HCT116 (cell line): ENCODE results near the gene ZNF532. TPM values are rescaled to one million over a fixed set of nuclear protein-coding genes. Genes with fewer than 3 reads are reported as not detected.

Source experiments
- ATAC-seq: fragments of 200-7000 bp; cut with Tn5 transposase; 2 replicates; pipeline ENCODE4 v1.9.1; 2020; ENCODE audit warnings: mild to moderate bottlenecking, moderate library complexity
- BruUV-seq: library from RNA; stranded (reverse); fragments of 400-500 nt; replicated peaks from 2 replicates; lab custom pipeline; 2021; lab: Mats Ljungman, UMichigan
- CTCF ChIA-PET: fragments of 300-600 bp; sonication (Branson Sonifier 250); formaldehyde crosslinking; loops from one replicate; lab custom pipeline; 2021; ENCODE audit warnings: antibody characterized with exemption; lab: Charles Lee
- POLR2A ChIA-PET: fragments of 300-600, 350-600 bp; sonication (Branson Sonifier 250); formaldehyde crosslinking; loops from one replicate; lab custom pipeline; 2021; ENCODE audit warnings: antibody characterized with exemption; lab: Charles Lee
- RAD21 ChIA-PET, 2 experiments: fragments of 300-600 bp; sonication (Branson Sonifier 250); formaldehyde crosslinking; loops; one replicate each; lab custom pipeline; 2023; ENCODE audit warnings: low total read pairs in 2 of 2; ENCODE audit not compliant: uncharacterized antibody in 2 of 2, unreplicated experiment in 2 of 2, low non-redundant PET in 1 of 2; lab: Charles Lee
- DNase-seq: peaks from one replicate; pipeline ENCODE4 v3.0.0-alpha.2; 2010; ENCODE audit warnings: low read depth, low spot score
- H2AFZ ChIP-seq: fragments of 200-600 bp; shearing (Covaris generic), sonication (generic); 2 replicates; pipeline ENCODE4 v1.6.1; 2017; ENCODE audit warnings: low read depth, mixed run types, mixed read lengths, antibody characterized with exemption, low read length; ENCODE audit not compliant: poor library complexity, severe bottlenecking
- H3K27ac ChIP-seq: 2 replicates; pipeline ENCODE4 v1.5.1; 2012; ENCODE audit warnings: low read depth, low read length
- H3K27me3 ChIP-seq: fragments of 200-600 bp; sonication (generic); 2 replicates; pipeline ENCODE4 v1.6.1; 2016; ENCODE audit warnings: mixed run types, low read length, mixed read lengths; ENCODE audit not compliant: insufficient read depth
- H3K36me3 ChIP-seq, 2 experiments: fragments of 200-500 bp in 1 of 2; fragments of 200-600 bp in 1 of 2; sonication (Bioruptor generic) in 1 of 2; sonication (generic) in 1 of 2; 2 replicates each; pipeline versions ENCODE4 v1.5.1 to v1.6.1; 2014 to 2016; ENCODE audit warnings: low read length in 2 of 2, inconsistent platforms in 1 of 2, mixed read lengths in 1 of 2, mixed run types in 1 of 2; ENCODE audit not compliant: insufficient read depth in 2 of 2, control insufficient read depth in 1 of 2
- H3K4me1 ChIP-seq, 2 experiments: fragments of 200-600 bp in 1 of 2; sonication (generic) in 1 of 2; 2 replicates each; pipeline versions ENCODE4 v1.5.1 to v1.6.1; 2012 to 2017; ENCODE audit warnings: low read length in 2 of 2, inconsistent platforms in 1 of 2, mild to moderate bottlenecking in 1 of 2, mixed read lengths in 1 of 2, mixed run types in 1 of 2, moderate library complexity in 1 of 2; ENCODE audit not compliant: insufficient read depth in 2 of 2, control insufficient read depth in 1 of 2
- H3K4me2 ChIP-seq: fragments of 200-600 bp; sonication (generic); 2 replicates; pipeline ENCODE4 v1.6.1; 2017; ENCODE audit warnings: mixed run types, low read length, mixed read lengths
- H3K4me3 ChIP-seq, 2 experiments: fragments of 200-600 bp in 1 of 2; sonication (generic) in 1 of 2; replicated peaks in 1 of 2; 2 replicates each; pipeline ENCODE4 v1.5.1; 2011 to 2016; ENCODE audit warnings: low read length in 2 of 2, control low read depth in 1 of 2, low read depth in 1 of 2, mild to moderate bottlenecking in 1 of 2, mixed read lengths in 1 of 2, mixed run types in 1 of 2
- H3K79me2 ChIP-seq: fragments of 200-600 bp; sonication (generic); 2 replicates; pipeline ENCODE4 v1.6.1; 2017; ENCODE audit warnings: mild to moderate bottlenecking, mixed run types, low read length, moderate library complexity, mixed read lengths; ENCODE audit not compliant: insufficient read depth
- H3K9ac ChIP-seq: fragments of 200-600 bp; sonication (generic); 2 replicates; pipeline ENCODE4 v1.6.1; 2016; ENCODE audit warnings: low read length, mixed read lengths
- H3K9me2 ChIP-seq: fragments of 200-600 bp; sonication (generic), shearing (Covaris generic); 2 replicates; pipeline ENCODE4 v1.6.1; 2017; ENCODE audit warnings: mixed run types, mild to moderate bottlenecking, moderate library complexity; ENCODE audit not compliant: insufficient read depth
- H3K9me3 ChIP-seq, 2 experiments: fragments of 200-500 bp in 1 of 2; fragments of 200-600 bp in 1 of 2; sonication (Bioruptor generic) in 1 of 2; sonication (generic) in 1 of 2; 2 replicates each; pipeline ENCODE4 v1.6.1; 2014 to 2017; ENCODE audit warnings: low read length in 2 of 2, mixed read lengths in 2 of 2, inconsistent platforms in 1 of 2, low read depth in 1 of 2, mild to moderate bottlenecking in 1 of 2, mixed run types in 1 of 2, moderate library complexity in 1 of 2; ENCODE audit not compliant: control insufficient read depth in 1 of 2, insufficient read depth in 1 of 2
- H4K20me1 ChIP-seq: fragments of 200-600 bp; sonication (generic), shearing (Covaris generic); 2 replicates; pipeline ENCODE4 v1.6.1; 2017; ENCODE audit warnings: mixed run types, mild to moderate bottlenecking, moderate library complexity; ENCODE audit not compliant: insufficient read depth
- CBX3 ChIP-seq: IDR thresholded peaks from 2 replicates; pipeline ENCODE4 v1.6.1; 2012; ENCODE audit warnings: low read depth
- CEBPB ChIP-seq: IDR thresholded peaks from 2 replicates; pipeline ENCODE4 v1.6.1; 2012; ENCODE audit warnings: low read depth
- ELF1 ChIP-seq: IDR thresholded peaks from 2 replicates; pipeline ENCODE4 v1.6.1; 2012; ENCODE audit warnings: low read depth, borderline replicate concordance
- EZH2 ChIP-seq: fragments of 200-600 bp; sonication (generic); IDR thresholded peaks from 2 replicates; pipeline ENCODE4 v1.6.1; 2017; ENCODE audit warnings: antibody characterized with exemption, mixed run types
- EZH2phosphoT487 ChIP-seq: fragments of 200-600 bp; IDR thresholded peaks from 2 replicates; pipeline ENCODE4 v1.6.1; 2018; ENCODE audit warnings: antibody characterized with exemption, borderline replicate concordance
- FOSL1 ChIP-seq: IDR thresholded peaks from 2 replicates; pipeline ENCODE4 v1.6.1; 2012; ENCODE audit warnings: low read depth
- JUND ChIP-seq: IDR thresholded peaks from 2 replicates; pipeline ENCODE4 v1.6.1; 2012
- POLR2A ChIP-seq: IDR thresholded peaks from 2 replicates; pipeline ENCODE4 v1.7.0; 2011; ENCODE audit warnings: borderline replicate concordance; ENCODE audit not compliant: insufficient read depth, insufficient read length; ENCODE audit errors: extremely low read depth
- POLR2AphosphoS5 ChIP-seq: IDR thresholded peaks from 2 replicates; pipeline ENCODE4 v1.6.1; 2011; ENCODE audit warnings: mild to moderate bottlenecking, low read depth, low read length, moderate library complexity
- RAD21 ChIP-seq: IDR thresholded peaks from 2 replicates; pipeline ENCODE4 v1.6.1; 2012; ENCODE audit warnings: low read depth, mild to moderate bottlenecking
- SIN3A ChIP-seq: IDR thresholded peaks from 2 replicates; pipeline ENCODE4 v1.6.1; 2012; ENCODE audit warnings: low read depth
- SP1 ChIP-seq: IDR thresholded peaks from 2 replicates; pipeline ENCODE4 v1.6.1; 2012; ENCODE audit warnings: low read depth
- ZFX ChIP-seq: fragments of 450-650 bp; IDR thresholded peaks from 2 replicates; pipeline ENCODE4 v1.6.1; 2017
- ZNF274 ChIP-seq: fragments of 200-500 bp; sonication (Bioruptor generic); IDR thresholded peaks from 2 replicates; pipeline ENCODE4 v1.6.1; 2014; ENCODE audit warnings: mild to moderate bottlenecking, low read depth, low read length, inconsistent platforms
- intact Hi-C: fragments of 100-400 bp; cut with micrococcal nuclease; formaldehyde crosslinking; loops from 2 replicates; pipeline ENCODE4 v1.10.0; 2022
- total RNA-seq: library from RNA; stranded (reverse); gene quantifications from one replicate; pipeline ENCODE4 v1.2.1, GENCODE V29; 2021; ENCODE audit not compliant: unreplicated experiment
- TF ChIP-seq, protein P1 (sequence below): IDR thresholded peaks from 2 replicates; pipeline ENCODE4 v1.6.1; 2012; ENCODE audit warnings: low read depth
- TF ChIP-seq, protein P2 (sequence below), 3 experiments: fragments of 200-600 bp in 1 of 3; sonication (generic) in 1 of 3; IDR thresholded peaks in 2 of 3; conservative IDR thresholded peaks in 1 of 3; 2 replicates each; pipeline ENCODE4 v1.5.1; 2012 to 2017; ENCODE audit warnings: low read depth in 2 of 3, low read length in 2 of 3, antibody characterized with exemption in 1 of 3, borderline replicate concordance in 1 of 3, control low read depth in 1 of 3, mild to moderate bottlenecking in 1 of 3, mixed read lengths in 1 of 3, mixed run types in 1 of 3, moderate library complexity in 1 of 3; ENCODE audit not compliant: insufficient read depth in 1 of 3
- TF ChIP-seq, protein P3 (sequence below): IDR thresholded peaks from 2 replicates; pipeline ENCODE4 v1.6.1; 2011; ENCODE audit warnings: mild to moderate bottlenecking, low read length, moderate library complexity; ENCODE audit not compliant: insufficient replicate concordance; ENCODE audit errors: extremely low read depth

The ZNF532 gene
- total RNA-seq, 1 experiment from 2014 or later = 11.6 TPM

DNA sequence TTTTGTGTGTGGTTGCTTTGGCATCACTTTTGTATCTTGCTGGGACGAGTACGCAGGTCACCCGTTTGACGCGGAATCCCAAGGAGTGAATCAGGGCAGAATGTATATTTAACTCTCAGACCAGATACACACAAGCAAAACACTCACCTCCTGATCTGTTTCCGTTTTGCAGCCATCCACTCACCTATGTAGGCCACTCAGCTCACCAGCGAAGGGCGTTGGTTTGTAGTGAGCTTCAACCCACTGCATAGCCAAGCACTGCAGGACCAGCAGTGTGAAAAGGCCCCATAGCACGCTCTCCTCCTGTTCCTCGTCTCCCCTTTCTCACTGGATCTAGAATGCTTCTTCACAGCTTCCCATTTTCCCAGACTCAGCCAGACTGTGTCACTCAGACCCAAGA is 58.3 kb downstream of the ZNF532 start:
- no peaks in the 10 kb centered on the region for H3K4me1 ChIP-seq
- no peak overlapping the region for H3K9ac ChIP-seq
- CTCF ChIA-PET = no interaction called here
- RAD21 ChIA-PET = no interaction called here
- H3K27ac ChIP-seq = no peak overlapping the region
- ATAC-seq (no peak), DNase-seq (no peak)
- POLR2A ChIA-PET = no interaction called here
- H3K79me2 ChIP-seq = no peaks in the 10 kb centered on the region
- H3K9me3 ChIP-seq = no peaks in the 10 kb centered on the region
- H3K4me3 ChIP-seq = no peak overlapping the region
- no peaks in the 10 kb centered on the region for H3K9me2 ChIP-seq
- no TSS peak for BruUV-seq
- no peak overlapping the region for H3K4me2 ChIP-seq
- H4K20me1 ChIP-seq = no peaks in the 10 kb centered on the region
- no peaks in the 10 kb centered on the region for H3K27me3 ChIP-seq
- H3K36me3 ChIP-seq = 0 out of 4 replicates have a peak, but pooled peaks cover 0 to 2% of the 10 kb centered on the region in 2 experiments
- TF ChIP-seq SIN3A = no peak
- TF ChIP-seq ELF1 = no peak
- TF ChIP-seq CEBPB = no peak
- no peak for TF ChIP-seq JUND
- TF ChIP-seq CBX3 = no peak
- TF ChIP-seq POLR2A = no peak
- no peak for TF ChIP-seq ZFX
- TF ChIP-seq, protein P1, sequence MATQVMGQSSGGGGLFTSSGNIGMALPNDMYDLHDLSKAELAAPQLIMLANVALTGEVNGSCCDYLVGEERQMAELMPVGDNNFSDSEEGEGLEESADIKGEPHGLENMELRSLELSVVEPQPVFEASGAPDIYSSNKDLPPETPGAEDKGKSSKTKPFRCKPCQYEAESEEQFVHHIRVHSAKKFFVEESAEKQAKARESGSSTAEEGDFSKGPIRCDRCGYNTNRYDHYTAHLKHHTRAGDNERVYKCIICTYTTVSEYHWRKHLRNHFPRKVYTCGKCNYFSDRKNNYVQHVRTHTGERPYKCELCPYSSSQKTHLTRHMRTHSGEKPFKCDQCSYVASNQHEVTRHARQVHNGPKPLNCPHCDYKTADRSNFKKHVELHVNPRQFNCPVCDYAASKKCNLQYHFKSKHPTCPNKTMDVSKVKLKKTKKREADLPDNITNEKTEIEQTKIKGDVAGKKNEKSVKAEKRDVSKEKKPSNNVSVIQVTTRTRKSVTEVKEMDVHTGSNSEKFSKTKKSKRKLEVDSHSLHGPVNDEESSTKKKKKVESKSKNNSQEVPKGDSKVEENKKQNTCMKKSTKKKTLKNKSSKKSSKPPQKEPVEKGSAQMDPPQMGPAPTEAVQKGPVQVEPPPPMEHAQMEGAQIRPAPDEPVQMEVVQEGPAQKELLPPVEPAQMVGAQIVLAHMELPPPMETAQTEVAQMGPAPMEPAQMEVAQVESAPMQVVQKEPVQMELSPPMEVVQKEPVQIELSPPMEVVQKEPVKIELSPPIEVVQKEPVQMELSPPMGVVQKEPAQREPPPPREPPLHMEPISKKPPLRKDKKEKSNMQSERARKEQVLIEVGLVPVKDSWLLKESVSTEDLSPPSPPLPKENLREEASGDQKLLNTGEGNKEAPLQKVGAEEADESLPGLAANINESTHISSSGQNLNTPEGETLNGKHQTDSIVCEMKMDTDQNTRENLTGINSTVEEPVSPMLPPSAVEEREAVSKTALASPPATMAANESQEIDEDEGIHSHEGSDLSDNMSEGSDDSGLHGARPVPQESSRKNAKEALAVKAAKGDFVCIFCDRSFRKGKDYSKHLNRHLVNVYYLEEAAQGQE = no peak
- TF ChIP-seq POLR2AphosphoS5 = no peak
- TF ChIP-seq EZH2 = no peak
- no peak for TF ChIP-seq SP1
- no peak for TF ChIP-seq FOSL1
- no peak for TF ChIP-seq RAD21
- TF ChIP-seq, protein P2, sequence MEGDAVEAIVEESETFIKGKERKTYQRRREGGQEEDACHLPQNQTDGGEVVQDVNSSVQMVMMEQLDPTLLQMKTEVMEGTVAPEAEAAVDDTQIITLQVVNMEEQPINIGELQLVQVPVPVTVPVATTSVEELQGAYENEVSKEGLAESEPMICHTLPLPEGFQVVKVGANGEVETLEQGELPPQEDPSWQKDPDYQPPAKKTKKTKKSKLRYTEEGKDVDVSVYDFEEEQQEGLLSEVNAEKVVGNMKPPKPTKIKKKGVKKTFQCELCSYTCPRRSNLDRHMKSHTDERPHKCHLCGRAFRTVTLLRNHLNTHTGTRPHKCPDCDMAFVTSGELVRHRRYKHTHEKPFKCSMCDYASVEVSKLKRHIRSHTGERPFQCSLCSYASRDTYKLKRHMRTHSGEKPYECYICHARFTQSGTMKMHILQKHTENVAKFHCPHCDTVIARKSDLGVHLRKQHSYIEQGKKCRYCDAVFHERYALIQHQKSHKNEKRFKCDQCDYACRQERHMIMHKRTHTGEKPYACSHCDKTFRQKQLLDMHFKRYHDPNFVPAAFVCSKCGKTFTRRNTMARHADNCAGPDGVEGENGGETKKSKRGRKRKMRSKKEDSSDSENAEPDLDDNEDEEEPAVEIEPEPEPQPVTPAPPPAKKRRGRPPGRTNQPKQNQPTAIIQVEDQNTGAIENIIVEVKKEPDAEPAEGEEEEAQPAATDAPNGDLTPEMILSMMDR (IDR thresholded peaks at IDR 0.05 in 2 of 3, conservative IDR thresholded peaks at IDR 0.05 in 1 of 3; ENCODE audit: borderline replicate concordance in 1 of 3, insufficient read depth in 1 of 3, low read depth in 2 of 3, low read length in 2 of 3) = no peak
- TF ChIP-seq, protein P3, sequence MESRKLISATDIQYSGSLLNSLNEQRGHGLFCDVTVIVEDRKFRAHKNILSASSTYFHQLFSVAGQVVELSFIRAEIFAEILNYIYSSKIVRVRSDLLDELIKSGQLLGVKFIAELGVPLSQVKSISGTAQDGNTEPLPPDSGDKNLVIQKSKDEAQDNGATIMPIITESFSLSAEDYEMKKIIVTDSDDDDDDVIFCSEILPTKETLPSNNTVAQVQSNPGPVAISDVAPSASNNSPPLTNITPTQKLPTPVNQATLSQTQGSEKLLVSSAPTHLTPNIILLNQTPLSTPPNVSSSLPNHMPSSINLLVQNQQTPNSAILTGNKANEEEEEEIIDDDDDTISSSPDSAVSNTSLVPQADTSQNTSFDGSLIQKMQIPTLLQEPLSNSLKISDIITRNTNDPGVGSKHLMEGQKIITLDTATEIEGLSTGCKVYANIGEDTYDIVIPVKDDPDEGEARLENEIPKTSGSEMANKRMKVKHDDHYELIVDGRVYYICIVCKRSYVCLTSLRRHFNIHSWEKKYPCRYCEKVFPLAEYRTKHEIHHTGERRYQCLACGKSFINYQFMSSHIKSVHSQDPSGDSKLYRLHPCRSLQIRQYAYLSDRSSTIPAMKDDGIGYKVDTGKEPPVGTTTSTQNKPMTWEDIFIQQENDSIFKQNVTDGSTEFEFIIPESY = no peak
- no peak for TF ChIP-seq ZNF274
- TF ChIP-seq EZH2phosphoT487 = no peak
- intact Hi-C loops = no loop called here
- H2AFZ ChIP-seq = no peak overlapping the region
